HG02610 (cell line): ENCODE results near the gene BSND.

Experiments
- ATAC-seq: cut with Tn5 transposase; IDR thresholded peaks from one replicate; pipeline ENCODE4 v1.9.1; 2021; ENCODE audit warnings: mild to moderate bottlenecking, moderate library complexity; ENCODE audit not compliant: unreplicated experiment

Gene BSND

GRCh38 chr1:54990916-54991315, 7.8 kb upstream of the BSND start:
- ATAC-seq = no peak

DNA sequence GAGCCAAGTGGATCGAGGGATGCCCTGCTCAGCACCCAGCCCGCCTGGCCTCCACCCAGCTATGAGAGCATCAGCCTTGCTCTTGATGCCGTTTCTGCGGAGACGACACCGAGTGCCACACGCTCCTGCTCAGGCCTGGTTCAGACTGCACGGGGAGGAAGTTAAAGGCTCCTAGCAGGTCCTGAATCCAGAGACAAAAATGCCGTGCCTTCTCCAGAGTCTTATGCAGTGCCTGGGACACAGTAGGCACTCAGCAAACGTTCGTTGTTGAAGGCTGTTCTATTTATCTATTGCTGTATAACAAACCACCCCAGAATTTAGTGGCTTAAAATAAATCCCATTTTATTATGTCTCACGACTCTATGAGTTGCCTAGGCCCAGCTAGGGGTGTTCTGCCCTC, 6.8 kb upstream of the BSND start:
- no peak for ATAC-seq

DNA sequence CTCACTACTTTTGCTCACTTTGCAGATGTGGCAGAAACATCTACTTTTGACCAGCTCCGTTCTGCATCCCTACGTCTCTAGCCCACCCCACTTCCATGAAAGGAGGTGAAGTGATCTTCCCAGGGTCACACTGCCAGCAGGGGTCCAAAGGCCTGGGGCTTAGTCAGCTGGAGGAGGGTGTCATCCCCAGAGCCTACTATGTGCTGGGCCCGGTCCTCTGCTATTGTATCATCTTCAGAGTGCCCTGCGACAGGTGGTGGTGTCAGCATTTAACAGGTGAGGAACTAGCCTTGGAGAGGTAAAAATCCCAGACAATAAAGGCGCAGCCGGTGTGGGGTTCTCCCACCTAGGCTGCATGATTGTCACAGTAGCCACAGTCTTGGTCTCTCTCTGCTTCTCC, 5.6 kb upstream of the BSND start:
- no peak for ATAC-seq

DNA sequence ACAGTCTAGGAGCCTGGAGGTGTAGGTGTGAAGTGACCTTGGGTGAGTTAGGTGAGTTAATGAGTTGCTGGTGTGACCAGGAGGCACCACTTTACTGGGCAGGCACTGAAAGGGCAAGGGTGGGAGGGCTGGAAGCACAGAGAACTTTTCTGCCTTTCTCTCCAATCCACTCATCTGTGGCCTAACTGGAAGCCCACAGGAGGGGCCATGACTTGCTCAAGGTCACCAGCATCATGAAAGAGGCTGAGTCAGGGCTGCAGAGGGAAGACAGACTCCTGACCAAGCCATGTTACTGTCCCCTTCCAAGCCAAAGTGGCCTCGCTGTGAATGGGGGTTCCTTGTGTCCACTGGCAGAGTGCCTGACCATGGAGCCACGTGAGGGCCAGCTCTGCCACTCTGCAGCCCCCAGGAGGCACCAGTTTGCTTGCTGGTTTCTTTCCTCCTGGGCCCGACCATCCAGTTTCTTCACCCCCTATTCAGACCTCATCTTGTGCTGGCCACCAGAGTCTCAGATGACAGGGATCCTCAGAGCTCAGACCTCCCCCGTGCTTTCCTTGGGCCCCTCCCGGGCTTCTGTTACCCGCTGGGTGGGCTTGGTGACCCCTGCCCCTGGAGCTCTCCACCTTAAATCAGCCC, 4.3 kb upstream of the BSND start:
- ATAC-seq = no peak

DNA sequence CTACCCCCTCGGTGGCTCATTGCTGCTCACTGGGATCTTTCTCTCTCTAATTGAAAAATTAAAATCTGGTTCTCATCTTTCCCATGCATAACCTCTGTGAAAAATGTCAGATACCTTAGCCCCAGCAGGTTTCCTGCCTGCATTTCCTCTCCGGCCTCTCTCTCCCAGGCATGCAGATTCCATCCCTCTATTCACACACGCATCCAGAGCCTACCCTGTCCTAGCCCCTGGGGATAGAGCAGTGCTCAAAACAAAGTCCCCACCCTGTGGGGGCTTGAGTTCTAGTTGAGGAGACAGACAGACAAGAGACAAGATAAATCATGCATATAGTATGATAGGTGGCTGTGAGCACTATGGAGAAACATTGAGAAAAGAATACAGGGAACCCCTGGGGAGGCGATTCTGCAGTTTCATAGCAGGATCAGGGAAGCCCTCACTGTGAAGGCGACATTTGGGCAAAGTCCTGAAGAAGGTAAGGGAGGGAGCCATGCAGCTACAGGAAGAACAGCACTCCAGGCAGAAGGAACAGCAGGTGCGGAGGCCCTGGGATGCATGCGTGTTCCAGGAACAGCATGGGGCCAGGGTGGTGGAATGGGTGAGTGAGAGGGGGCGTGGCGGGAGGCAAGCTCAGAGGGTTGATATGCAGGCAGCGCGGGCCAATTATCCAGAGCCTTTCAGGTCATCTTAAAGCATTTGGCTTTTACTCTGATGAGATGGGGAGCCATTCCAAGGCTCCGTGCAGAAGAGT, 3.5 kb upstream of the BSND start:
- no peak for ATAC-seq

DNA sequence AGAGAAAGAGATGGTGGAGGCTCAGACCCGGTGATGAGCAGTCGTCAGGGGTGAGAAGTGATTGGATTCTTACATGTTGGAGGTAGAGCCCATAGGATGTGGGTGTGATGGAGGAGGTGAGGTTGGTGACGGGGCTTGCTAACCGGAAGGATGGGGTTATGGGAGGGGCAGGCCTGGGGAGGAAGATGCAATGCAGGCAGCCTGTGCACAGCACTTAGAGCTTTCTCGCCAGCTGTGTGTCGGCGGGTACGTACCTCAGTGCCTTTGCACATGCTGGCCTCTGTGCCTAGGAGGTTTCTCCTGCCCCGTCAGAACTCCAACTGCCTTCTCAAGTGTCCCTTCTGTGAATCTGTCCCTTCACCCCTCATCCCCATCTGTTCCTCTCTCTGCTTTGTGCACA, 2.9 kb upstream of the BSND start:
- ATAC-seq = no peak

- peak; percentile 59 for ATAC-seq
These were observed 2.3 kb upstream of the BSND start for GRCh38 chr1:54996359-54996868.

- ATAC-seq = no peak
These were observed 1.6 kb upstream of the BSND start for GRCh38 chr1:54996869-54997710.

DNA sequence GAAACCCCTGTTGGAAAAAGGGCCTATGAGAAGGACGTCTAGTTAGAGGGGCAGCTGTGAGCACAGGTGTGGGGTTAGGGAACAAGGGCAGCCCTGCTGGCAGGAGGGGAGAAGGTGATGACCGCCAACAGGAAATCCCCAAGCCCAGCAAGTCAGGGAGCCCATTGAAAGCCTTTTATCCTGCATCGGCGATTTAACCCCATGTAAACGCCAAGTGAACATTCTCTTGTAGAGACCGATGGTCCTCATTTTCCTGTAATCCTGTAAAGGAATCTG, 1.1 kb upstream of the BSND start:
- no peak for ATAC-seq

GRCh38 chr1:54998100-54998499, 633 bp upstream of the BSND start:
- no peak for ATAC-seq

DNA sequence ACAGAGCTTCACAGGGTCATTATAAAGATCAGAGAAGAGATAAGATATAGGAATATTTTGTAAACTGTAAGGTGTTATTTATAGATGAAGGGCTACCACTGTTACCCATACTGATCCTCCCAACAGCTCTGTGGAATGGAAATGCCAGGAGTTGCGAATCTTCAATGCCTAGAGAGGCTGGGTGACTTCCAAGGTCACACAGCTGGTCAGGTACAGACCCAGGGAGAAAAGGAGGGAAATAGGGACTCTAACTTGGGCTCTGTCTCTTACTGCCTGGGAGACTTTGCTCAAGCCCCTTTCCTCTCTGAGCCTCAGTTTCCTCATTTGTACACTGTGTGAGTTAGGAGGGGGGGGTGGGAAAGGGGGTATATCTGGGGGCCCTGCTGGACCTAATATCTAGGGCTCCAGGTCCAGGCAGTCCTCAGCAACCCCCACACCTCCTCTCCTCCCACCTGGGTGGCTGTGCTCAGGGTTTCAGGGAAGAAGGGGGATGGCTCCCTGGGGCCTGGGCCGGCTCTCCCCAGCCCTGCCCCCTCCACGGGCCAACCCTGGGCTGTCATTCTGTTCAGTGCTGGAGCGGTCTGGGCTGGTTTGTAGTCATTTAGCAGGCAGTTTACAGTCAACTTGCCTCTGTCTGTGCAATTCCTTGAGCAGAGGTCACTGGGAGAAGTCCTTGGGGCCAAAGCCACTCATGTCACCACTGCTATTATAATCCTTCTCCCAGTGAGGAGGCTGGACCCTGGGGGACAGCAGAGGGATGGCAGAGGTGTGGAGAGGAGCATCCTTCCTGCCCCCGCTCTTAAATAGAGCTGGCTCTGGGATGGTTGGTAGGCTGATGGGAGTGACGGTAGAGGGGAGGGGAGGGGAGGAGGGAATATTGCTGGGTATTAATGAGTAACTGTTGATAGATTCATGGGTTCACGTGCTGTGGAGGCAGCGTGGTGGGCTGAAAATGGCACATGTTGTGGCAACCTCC, 1.7 kb downstream of the BSND start:
- ATAC-seq = no peak

DNA sequence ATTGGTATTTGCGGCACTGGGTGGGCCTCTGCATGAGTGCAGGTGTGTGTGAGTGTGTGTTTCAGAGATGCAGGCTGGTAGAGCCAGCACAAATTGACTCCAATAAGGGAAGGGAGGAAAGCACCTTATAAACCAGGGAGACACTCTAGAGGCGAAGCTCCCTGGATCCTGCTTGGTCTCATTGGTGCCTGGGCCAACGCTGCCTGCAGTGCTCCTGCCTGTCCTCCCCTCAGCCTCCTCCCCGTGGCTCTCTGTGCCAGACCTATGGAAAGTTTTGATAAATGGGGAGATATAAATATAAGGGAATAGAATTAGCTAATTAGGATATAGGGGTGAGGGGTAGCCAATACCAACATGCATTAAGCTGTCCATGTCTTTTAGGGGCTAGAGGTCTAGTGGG, 2.6 kb downstream of the BSND start:
- no peak for ATAC-seq

GRCh38 chr1:55002686-55003085, 4.0 kb downstream of the BSND start:
- ATAC-seq = no peak

GRCh38 chr1:55005351-55006140, 6.8 kb downstream of the BSND start:
- ATAC-seq = no peak

DNA sequence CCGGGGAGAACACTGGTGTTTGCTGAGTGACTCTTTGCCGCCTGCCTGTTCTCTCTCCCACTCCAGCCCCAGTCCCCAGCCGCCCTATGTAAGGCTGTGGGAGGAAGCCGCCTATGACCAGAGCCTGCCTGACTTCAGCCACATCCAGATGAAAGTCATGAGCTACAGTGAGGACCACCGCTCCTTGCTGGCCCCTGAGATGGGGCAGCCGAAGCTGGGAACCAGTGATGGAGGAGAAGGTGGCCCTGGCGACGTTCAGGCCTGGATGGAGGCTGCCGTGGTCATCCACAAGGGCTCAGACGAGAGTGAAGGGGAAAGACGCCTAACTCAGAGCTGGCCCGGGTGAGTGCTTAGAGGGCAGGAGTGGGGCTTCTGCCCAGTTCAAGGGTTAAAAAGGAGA, 8.2 kb downstream of the BSND start:
- ATAC-seq = no peak

- ATAC-seq = no peak
These were observed 8.9 kb downstream of the BSND start for GRCh38 chr1:55007625-55008024.

DNA sequence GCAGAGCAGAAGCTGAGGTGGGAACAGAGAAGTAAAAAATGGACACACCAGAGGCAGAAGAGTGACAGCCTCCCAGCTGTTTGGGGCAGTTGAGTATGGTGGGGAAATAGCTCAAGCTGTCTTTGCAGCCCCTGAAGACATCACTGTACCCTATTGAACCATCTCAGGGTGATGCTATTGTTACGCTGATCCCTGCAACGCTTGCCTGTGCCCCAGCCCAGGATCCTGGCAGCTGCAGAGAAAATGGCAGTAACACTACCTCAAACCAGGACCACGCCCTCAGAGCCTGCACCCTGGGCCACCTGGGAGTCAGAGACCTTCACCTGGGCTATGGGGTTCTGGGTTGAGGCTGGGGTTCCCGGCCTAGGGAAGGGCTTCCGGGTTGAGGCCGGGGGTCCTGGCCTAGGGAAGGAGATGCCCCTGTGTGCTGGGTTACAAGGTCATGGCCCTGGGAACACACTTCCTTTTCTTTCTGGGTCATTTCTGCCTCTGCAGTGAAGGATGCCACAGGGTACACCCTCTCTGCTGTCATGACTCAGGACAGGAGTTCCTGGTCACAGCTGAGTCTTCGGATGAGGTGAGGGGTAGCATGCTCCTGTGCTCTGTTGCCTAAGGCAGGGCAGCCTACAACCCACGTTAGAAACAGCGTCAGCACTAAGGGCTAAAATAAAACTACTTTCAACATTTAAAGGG, 11.6 kb downstream of the BSND start:
- ATAC-seq = no peak

DNA sequence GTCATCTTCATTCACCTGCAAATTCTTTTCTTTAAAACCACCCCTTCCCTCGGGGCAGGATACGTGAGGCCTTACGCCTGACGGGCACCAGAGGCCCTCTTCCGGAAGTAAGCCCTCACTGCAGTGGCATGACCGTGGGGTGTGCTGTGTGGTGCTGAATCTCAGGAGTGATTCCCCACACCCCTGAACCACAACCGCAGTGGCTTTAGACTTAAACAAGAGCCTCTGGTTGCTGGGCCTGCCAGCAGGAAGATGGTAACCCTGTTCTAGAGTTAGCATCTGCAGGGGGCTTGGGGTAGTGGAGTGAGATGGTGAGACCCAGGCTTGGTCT, 12.1 kb downstream of the BSND start:
- ATAC-seq = no peak

DNA sequence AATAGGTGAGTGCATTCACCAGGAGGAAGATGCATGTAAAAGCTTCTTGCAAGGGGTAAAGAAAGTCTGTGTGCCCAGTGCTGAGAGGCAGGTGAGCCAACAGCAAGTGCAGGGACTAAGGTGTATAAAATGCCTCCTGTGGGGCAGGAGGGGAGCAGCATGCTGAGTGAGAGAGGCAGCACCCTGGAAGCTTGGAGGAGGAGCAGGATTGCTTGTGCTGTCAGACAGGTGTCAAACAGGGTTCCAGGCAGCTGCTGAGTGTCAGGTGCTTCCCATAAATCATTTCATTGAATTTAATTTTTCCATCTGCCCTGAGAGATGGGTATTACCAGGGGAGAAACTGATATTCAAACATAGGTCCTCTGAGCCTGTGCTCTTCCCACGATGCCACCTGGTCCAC, 13.9 kb downstream of the BSND start:
- no peak for ATAC-seq

DNA sequence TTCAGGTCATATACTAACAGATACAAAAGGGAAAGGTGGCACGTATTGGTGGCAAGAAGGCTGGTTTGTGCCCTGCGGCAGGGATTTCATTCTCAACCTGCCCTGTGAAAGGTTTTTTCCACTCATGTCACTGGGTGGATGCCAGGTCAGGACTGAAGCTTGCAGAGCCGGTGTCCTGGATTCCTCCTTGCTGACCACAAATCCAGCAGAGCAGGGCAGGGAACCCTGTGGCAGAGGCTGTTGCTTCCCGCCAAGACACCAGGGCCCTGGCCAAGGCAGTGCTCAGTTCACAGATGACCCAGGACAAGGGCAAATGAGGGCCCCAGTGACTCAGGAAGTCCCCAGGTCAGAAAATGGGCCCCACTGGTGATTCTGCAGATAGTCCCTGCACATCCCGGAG, 16.4 kb downstream of the BSND start:
- no peak for ATAC-seq
